Common myeloid progenitor, CD34-positive (primary cell): Measurements from ENCODE around the gene CD80.
A peak's percentile ranks its signal among the peaks of the same experiment; 100 is the strongest.

Experiments used
- CTCF ChIA-PET: fragments of 350-600 bp; sonication (Branson Sonifier 250); formaldehyde crosslinking; loops from one replicate; lab custom pipeline; 2021; ENCODE audit warnings: antibody characterized with exemption; lab: Charles Lee
- POLR2A ChIA-PET: fragments of 350-600 bp; sonication (Branson Sonifier 250); formaldehyde crosslinking; loops from one replicate; lab custom pipeline; 2021; ENCODE audit warnings: antibody characterized with exemption; lab: Charles Lee
- DNase-seq, 3 donors: peaks; one replicate each; pipeline versions ENCODE4 v3.0.0 to v3.0.0-alpha.2; 2013
- H3K27ac ChIP-seq, 2 experiments: 1 replicate in 1 of 2; 2 replicates in 1 of 2; pipeline ENCODE4 v1.7.0; 2013; ENCODE audit warnings: inconsistent platforms in 2 of 2, low read length in 2 of 2, mild to moderate bottlenecking in 2 of 2, low read depth in 1 of 2, moderate library complexity in 1 of 2; ENCODE audit not compliant: severe bottlenecking in 2 of 2, insufficient read depth in 1 of 2, poor library complexity in 1 of 2
- H3K27me3 ChIP-seq, 5 experiments: replicated peaks in 2 of 5; 1 replicate in 3 of 5; 2 replicates in 2 of 5; pipeline versions ENCODE4 v1.6.1 to v1.7.0; 2013; ENCODE audit warnings: low read length in 4 of 5, mild to moderate bottlenecking in 2 of 5, moderate library complexity in 2 of 5, inconsistent platforms in 1 of 5; ENCODE audit not compliant: insufficient read depth in 5 of 5, control insufficient read depth in 4 of 5
- H3K36me3 ChIP-seq, 4 experiments: 1 replicate in 2 of 4; 2 replicates in 2 of 4; pipeline versions ENCODE4 v1.6.1 to v1.7.0; 2013; ENCODE audit warnings: low read length in 3 of 4, control low read depth in 1 of 4, mild to moderate bottlenecking in 1 of 4; ENCODE audit not compliant: control insufficient read depth in 4 of 4, insufficient read depth in 4 of 4
- H3K4me1 ChIP-seq, 4 experiments: 1 replicate in 3 of 4; 2 replicates in 1 of 4; pipeline versions ENCODE4 v1.6.1 to v1.7.1; 2013; ENCODE audit warnings: low read length in 3 of 4, mild to moderate bottlenecking in 3 of 4, control low read depth in 1 of 4, inconsistent platforms in 1 of 4, moderate library complexity in 1 of 4; ENCODE audit not compliant: control insufficient read depth in 4 of 4, insufficient read depth in 4 of 4; ENCODE audit errors: control extremely low read depth in 1 of 4
- H3K4me3 ChIP-seq, 7 experiments: 1 replicate in 4 of 7; 2 replicates in 3 of 7; pipeline versions ENCODE4 v1.5.1 to v1.7.0; 2013; ENCODE audit warnings: mild to moderate bottlenecking in 7 of 7, low read length in 6 of 7, moderate library complexity in 6 of 7, inconsistent platforms in 2 of 7, low read depth in 2 of 7, control low read depth in 1 of 7; ENCODE audit not compliant: insufficient read depth in 4 of 7, control insufficient read depth in 1 of 7; ENCODE audit errors: extremely low read depth in 1 of 7
- H3K9me3 ChIP-seq, 5 experiments: 1 replicate in 4 of 5; 2 replicates in 1 of 5; pipeline versions ENCODE4 v1.6.1 to v1.7.1; 2013; ENCODE audit warnings: low read length in 4 of 5, mild to moderate bottlenecking in 2 of 5, inconsistent platforms in 1 of 5, low read depth in 1 of 5, moderate library complexity in 1 of 5; ENCODE audit not compliant: control insufficient read depth in 4 of 5, insufficient read depth in 2 of 5; ENCODE audit errors: control extremely low read depth in 1 of 5
- WGBS: methylation state at CpG from one replicate; pipeline ENCODE4 v1.1.5; 2013; ENCODE audit not compliant: insufficient coverage; 5-methylcytosine and 5-hydroxymethylcytosine counted together

The CD80 gene

DNA sequence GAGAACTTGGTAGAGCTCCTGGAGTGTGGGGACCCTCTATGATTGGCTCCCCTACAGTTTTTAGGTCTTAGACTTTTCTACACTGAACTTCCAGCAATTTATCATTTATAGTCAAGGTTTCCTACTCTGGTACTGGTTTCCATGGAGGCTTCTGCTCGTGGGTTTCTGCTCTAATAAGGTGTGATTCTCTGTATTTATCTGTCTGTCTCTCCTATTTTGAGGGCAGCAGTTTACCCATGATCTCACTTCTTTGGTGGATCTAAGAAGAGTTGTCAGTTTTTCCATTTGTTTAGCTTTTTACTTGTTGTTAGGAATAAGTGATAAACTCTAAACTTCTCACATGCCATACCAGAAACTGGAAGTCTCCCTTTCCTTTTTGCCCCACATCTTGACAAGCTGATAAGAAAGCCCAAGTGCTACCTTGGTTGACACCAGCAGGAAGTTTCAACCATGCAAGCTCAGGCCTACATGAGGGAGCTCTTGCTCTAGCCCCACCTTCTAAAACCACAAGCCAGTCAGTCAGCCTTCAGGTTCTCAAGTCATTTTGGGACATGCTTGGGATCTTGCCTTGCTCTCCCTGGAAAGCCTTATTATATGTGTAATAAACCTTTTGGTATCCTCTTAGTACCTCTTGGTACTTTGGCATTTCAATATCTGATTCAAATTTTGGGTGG is 51.1 kb downstream of the CD80 start:
- Histone ChIP-seq H3K4me3 (peak overlapping the region in 2 of 7 experiments; percentile 34 to 42), H3K36me3 (peaks cover 8 to 57% (median 18%) of the 10 kb centered on the region in 4 experiments), H3K4me1 (peaks cover 11 to 29% (median 21%) of the 10 kb centered on the region in 4 experiments), H3K27ac (peak overlapping the region; percentile 84 to 85), H3K9me3 (no peaks in the 10 kb centered on the region), H3K27me3 (no peaks in the 10 kb centered on the region)
- ChIA-PET POLR2A (interaction anchor here (1.2 kb wide), 1 partner anchor 10 kb away, joined by 10 read pairs; the partner anchor contains the start of gene TIMMDC1), CTCF (interaction anchor here (0.6 to 1.0 kb wide), 2 partner anchors 10 to 1210 kb away, joined by 3 read pairs; no protein-coding TSS in a partner anchor)
- DNase-seq: peak; percentile 63 to 92 (median 85)
- 0% methylated on average over 1 of the region's 1 CpG for WGBS

DNA sequence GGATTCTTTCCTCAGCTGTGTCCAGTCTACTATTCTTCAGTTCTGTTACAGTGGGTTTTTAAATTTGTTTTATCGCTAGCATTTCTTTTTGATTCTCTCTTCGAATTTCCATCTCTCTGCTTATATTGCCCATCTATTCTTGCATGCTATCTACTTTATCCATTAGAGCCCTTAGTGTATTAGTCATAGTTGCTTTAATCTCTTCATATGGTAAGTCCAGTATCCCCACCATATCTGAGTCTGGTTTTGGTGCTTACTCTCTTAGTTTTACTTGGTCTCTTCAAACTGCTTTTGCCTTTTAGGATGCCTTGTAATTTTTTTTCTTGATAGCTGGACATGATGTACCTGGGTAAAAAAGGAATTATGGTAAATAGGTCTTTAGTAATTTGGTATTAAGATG is 52.0 kb downstream of the CD80 start:
- ChIA-PET CTCF (interaction anchor here (0.6 to 1.4 kb wide), 3 partner anchors 11 to 1210 kb away, joined by 3 read pairs; no protein-coding TSS in a partner anchor), POLR2A (interaction anchor here (1.2 kb wide), 1 partner anchor 9 kb away, joined by 10 read pairs; the partner anchor contains the start of gene TIMMDC1)
- no CpG with 5 or more reads among the region's 2 CpGs for WGBS
- Histone ChIP-seq H3K9me3 (no peaks in the 10 kb centered on the region), H3K4me3 (peak overlapping the region in 1 of 7 experiments; percentile 68), H3K27ac (peak overlapping the region in 1 of 2 experiments; percentile 85), H3K36me3 (peaks cover 9 to 57% (median 16%) of the 10 kb centered on the region in 4 experiments), H3K4me1 (peaks cover 11 to 29% (median 21%) of the 10 kb centered on the region in 4 experiments), H3K27me3 (no peaks in the 10 kb centered on the region)
- no peak for DNase-seq

DNA sequence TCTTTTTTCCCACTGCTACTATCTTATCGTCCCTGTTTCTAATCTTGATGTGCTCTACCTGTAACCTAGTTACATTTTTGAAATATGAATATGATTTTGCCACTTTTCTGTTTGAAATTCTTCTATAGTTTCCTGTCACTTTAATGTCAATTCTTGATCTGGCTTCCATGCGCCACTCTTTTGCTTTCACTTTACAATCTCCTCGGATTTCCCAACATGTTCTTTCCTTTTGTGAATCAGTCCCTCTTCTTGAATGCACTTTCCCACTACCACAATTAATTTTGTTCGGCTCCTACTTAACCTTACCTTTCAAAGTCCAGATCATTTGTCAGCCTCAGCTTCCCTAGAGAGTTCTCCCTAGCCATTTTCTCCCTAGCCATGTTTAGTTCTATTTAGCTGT is 52.8 kb downstream of the CD80 start:
- H3K4me1 ChIP-seq: peaks cover 11 to 29% (median 21%) of the 10 kb centered on the region in 4 experiments
- WGBS: 26% methylated on average over 3 of the region's 4 CpGs
- peak overlapping the region; percentile 55 to 85 for H3K27ac ChIP-seq
- POLR2A ChIA-PET: no interaction called here
- DNase-seq: peak in 1 of 3 donors; percentile 33
- CTCF ChIA-PET: interaction anchor here (1.4 kb wide), 1 partner anchor 20 kb away, joined by 3 read pairs; no protein-coding TSS in a partner anchor
- H3K9me3 ChIP-seq: no peaks in the 10 kb centered on the region
- peak overlapping the region in 4 of 7 experiments; percentile 42 to 68 (median 56) for H3K4me3 ChIP-seq
- H3K36me3 ChIP-seq: peaks cover 9 to 59% (median 16%) of the 10 kb centered on the region in 4 experiments
- no peaks in the 10 kb centered on the region for H3K27me3 ChIP-seq

DNA sequence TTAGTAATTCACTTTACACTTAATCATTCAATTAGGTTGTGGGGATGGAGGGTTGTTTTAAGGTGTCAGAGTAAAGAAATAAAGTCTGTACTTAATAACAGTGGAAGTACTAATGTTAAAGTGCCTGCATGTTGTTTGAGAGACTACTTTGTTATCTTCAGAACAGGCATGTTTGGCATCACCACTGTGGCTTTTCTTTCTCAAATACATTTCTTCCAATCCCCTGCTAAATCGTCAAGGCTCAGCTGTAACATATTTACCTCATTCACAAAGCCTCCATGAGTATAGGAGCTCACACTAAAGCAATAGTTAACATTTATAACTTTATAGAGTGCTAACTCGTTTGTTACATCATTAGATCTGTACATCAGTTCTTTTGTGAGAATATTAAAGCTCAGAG is 58.5 kb downstream of the CD80 start:
- Histone ChIP-seq H3K36me3 (peaks cover 6 to 26% (median 14%) of the 10 kb centered on the region in 4 experiments), H3K27me3 (no peaks in the 10 kb centered on the region), H3K9me3 (no peaks in the 10 kb centered on the region), H3K4me3 (no peak overlapping the region), H3K27ac (peak overlapping the region in 1 of 2 experiments; percentile 14), H3K4me1 (peaks cover 3 to 30% (median 17%) of the 10 kb centered on the region in 4 experiments)
- whole genome bisulfite sequencing: no CpG with 5 or more reads among the region's 2 CpGs
- CTCF ChIA-PET: no interaction called here
- POLR2A ChIA-PET: no interaction called here
- DNase-seq: peak in 1 of 3 donors; percentile 16

DNA sequence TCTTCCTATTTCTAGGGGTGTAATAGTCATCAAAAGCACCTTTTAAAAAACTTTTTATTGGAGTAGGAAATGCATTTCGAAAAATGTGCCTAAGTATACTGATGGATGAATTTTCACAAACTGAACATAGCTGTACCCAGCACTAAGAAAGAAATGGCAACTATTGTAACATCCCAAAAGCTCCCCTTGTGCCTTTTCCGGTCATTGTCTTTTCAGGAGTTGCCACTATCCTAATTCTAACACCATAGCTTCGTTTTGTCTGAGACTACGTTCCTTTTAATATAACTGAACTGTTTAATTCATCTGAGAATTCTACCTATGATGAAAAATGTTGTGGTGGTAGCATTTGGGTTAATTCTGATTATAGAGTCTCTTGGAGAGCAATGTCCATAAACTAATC is 59.1 kb downstream of the CD80 start:
- Histone ChIP-seq H3K36me3 (peaks cover 2 to 20% (median 10%) of the 10 kb centered on the region in 4 experiments), H3K9me3 (no peaks in the 10 kb centered on the region), H3K27me3 (no peaks in the 10 kb centered on the region), H3K27ac (no peak overlapping the region), H3K4me3 (peak overlapping the region in 1 of 7 experiments; percentile 22), H3K4me1 (peaks cover 3 to 30% (median 17%) of the 10 kb centered on the region in 4 experiments)
- CTCF ChIA-PET: no interaction called here
- no peak for DNase-seq
- no CpG with 5 or more reads among the region's 4 CpGs for WGBS
- POLR2A ChIA-PET: no interaction called here

DNA sequence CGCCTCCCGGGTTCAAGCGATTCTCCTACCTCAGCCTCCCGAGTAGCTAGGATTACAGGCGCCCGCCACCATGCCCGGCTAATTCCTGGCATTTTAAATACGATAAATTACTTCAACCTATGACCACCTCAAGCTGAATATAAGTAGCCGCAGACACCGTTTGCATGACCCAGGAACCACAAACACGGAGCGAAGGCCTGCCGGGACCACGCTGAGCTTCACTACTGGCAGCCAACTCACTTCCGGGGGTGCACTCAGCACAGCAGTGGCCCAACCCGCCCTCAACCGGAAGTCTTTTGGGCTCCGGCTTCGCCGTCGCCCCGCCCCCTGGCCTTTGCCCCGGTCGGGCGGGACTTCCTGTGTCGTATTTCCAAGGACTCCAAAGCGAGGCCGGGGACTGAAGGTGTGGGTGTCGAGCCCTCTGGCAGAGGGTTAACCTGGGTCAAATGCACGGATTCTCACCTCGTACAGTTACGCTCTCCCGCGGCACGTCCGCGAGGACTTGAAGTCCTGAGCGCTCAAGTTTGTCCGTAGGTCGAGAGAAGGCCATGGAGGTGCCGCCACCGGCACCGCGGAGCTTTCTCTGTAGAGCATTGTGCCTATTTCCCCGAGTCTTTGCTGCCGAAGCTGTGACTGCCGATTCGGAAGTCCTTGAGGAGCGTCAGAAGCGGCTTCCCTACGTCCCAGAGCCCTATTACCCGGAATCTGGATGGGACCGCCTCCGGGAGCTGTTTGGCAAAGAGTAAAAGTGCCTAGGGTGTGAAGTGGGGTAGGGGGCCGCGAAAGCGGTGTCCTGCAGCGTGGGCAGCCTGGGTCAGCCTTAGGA is 61.0 kb downstream of the CD80 start, which contains the start of gene TIMMDC1:
Gene TIMMDC1, plus strand, starts transcription at position 362 of the 826 bp plus-strand sequence. Its CDS starts 187 bp downstream, at position 549.
- WGBS: under 1% methylated on average over 50 of the region's 58 CpGs
- peaks cover 3 to 30% (median 17%) of the 10 kb centered on the region in 4 experiments for H3K4me1 ChIP-seq
- DNase-seq: peak; percentile 97 to 99 (median 98)
- CTCF ChIA-PET: interaction anchor here (0.5 to 1.4 kb wide), 6 partner anchors 10 to 175 kb away, joined by 3 to 4 read pairs (median 3); no protein-coding TSS in a partner anchor
- H3K9me3 ChIP-seq: no peaks in the 10 kb centered on the region
- peak within 1 kb of the TSS; percentile 92 to 95 for H3K27ac ChIP-seq
- peak within 1 kb of the TSS; percentile 88 to 100 (median 97) for H3K4me3 ChIP-seq
- peaks cover 3 to 12% (median 4%) of the 10 kb centered on the region in 4 experiments for H3K36me3 ChIP-seq
- no peaks in the 10 kb centered on the region for H3K27me3 ChIP-seq
- POLR2A ChIA-PET: interaction anchor here (0.6 to 2.5 kb wide), 4 partner anchors 9 to 82 kb away, joined by 3 to 10 read pairs (median 7); partner anchors contain the start of gene TMEM39A
